GM12875 (cell line): Measurements from ENCODE around the gene KCNJ10.

ENCODE experiments used
- H3K4me3 ChIP-seq: one replicate; pipeline ENCODE4 v1.5.1; 2011; ENCODE audit warnings: low read depth, low read length, control low read depth
- TF ChIP-seq, protein P1 (sequence below): IDR thresholded peaks from 2 replicates; pipeline ENCODE4 v1.5.1; 2011; ENCODE audit warnings: low read depth, mild to moderate bottlenecking, control low read depth, inconsistent platforms, low read length, moderate library complexity, borderline replicate concordance; ENCODE audit not compliant: insufficient read depth

KCNJ10 gene

DNA sequence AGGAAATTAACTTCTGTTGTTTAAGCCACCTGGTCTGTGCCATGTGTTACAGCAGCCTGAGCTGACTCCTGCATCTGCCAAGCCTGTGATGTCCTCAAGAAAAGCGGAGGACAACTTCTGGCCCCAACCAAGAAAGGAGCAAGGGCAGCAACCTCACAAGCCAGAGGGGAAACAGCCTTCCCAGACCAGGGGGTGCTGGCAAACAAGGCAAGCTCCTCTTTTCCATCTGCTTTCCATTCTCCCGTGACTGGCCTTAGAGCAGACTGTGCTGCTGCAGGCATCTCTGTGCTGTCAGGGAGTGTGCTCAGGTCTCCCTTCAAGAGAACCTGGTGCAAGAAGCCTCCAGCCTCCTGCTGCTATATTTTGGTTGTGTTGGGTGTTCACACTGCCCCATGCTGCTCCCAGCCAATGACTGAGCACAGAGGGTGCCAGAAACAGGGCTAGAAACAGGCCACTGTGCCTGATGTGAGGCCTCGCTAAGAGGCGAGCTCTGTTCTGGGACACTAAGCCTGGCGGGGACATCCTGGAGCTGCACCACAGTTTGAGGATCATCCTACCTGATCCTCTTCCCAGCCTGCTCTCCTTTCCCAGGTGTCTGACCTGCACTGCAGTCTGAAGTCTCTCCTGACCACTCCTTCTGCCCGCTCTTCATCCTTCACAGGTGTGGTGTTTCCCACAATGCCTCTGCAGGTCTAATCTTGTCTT lies 88.5 kb downstream of the KCNJ10 start:
- no peak overlapping the region for H3K4me3 ChIP-seq
- TF ChIP-seq, protein P1, sequence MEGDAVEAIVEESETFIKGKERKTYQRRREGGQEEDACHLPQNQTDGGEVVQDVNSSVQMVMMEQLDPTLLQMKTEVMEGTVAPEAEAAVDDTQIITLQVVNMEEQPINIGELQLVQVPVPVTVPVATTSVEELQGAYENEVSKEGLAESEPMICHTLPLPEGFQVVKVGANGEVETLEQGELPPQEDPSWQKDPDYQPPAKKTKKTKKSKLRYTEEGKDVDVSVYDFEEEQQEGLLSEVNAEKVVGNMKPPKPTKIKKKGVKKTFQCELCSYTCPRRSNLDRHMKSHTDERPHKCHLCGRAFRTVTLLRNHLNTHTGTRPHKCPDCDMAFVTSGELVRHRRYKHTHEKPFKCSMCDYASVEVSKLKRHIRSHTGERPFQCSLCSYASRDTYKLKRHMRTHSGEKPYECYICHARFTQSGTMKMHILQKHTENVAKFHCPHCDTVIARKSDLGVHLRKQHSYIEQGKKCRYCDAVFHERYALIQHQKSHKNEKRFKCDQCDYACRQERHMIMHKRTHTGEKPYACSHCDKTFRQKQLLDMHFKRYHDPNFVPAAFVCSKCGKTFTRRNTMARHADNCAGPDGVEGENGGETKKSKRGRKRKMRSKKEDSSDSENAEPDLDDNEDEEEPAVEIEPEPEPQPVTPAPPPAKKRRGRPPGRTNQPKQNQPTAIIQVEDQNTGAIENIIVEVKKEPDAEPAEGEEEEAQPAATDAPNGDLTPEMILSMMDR, result no peak

DNA sequence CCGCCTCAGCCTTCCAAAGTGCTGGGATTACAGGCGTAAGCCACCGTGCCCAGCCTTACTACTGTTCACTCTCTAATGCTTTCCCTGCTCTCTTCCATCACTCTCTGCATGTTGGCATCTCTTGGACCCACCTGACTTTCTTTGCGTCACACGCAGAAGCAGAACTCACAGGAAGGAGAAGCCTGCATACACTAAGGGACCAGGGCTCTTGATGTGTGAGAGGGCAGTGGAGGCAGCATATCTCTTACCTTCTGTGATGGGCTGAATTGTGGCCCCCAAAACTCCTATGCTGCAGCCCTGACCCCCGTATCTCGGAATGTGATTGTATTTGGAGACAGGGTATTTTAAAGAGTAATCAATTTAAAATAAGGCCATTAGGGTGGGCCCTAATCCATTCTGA lies 89.2 kb downstream of the KCNJ10 start:
- TF ChIP-seq, protein P1, result no peak
- H3K4me3 ChIP-seq, result no peak overlapping the region

DNA sequence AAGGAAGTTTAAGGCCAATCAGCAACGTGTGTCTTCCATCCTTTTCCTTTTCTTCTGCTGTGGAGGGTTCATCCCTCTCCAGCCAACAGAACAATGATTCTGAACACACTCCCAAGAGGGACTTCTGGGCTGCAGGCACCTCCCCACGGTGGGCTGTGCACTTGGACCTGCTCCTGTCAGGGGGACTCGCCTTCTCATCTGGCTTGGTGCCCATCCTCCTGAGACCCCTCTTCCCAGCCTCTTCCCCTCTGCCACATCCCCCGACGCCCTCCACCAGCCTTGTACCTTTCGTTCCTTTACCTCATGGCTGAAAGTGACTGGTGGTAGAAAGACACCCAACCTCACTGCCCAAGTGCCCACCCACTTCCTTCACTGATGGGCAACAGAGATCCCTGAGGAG lies 89.9 kb downstream of the KCNJ10 start:
- TF ChIP-seq, protein P1, result no peak
- H3K4me3 ChIP-seq, result no peak overlapping the region

DNA sequence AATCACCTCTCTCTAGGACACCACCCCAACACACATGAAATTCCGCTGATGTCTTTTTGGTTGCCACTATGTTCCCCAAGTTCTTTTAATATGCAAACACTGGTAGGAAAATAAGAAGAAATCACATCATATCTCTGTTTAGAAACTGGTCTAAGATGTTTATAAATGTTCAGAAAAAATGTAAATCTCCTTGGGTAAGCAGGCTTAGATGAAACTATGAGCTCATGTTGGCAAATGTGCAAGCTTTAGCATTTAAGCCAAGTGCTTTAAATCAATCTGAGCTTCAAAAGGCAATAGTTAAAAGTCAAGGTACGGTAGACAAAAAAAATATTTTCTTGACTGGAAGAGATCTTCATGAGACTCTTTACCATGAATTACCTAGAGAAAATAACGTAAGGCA lies 90.7 kb downstream of the KCNJ10 start:
- no peak overlapping the region for H3K4me3 ChIP-seq
- TF ChIP-seq, protein P1, result no peak

DNA sequence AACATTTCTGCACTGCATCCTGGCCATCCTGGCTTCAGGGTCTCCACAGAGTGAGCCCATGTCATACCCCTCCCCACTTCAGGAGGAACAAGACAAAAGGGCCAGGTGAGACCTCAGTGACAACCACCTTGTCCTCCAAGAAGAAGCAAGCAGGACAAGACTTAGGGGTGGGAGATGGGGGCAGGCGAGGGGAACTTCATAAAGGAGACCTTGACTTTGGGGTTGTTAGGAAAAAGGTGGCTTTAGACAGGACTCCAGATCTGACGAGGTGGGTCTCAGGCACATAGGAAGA lies 91.9 kb downstream of the KCNJ10 start:
- TF ChIP-seq, protein P1, result no peak
- no peak overlapping the region for H3K4me3 ChIP-seq

DNA sequence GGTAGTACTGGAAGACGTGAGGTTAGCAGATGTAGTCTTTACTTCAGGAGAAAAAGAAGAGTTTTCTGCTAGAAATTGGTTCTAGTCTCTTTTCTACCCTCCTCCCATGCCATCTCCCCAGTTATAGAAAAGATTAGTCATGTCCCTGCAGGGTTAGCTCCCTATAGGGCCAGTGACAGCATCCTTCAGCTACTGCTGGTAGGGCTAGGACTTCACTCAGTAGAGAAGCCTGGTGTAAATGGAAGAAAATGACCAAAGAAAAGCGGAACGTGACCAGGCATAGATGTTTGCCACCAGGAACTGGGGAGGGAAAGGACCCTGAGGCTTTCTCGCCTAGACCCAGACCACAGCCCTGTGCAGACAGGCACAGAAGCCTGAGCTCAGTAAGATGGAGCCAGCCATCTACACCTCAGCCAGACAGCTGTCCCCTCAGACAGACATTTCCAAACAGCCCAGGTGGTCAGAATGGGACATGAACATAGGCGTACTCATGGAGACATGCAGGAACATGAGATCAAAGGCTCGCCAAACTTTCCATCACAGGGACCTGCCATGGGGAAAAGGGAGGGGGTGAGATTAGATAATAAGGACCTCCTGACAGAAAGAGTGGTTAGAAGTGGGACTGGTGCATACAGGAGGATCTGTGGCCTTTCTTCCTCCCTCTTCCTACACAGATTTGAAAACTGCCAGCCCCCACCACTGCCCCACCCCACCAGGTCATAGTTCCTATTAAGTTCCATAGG lies 92.4 kb downstream of the KCNJ10 start:
- TF ChIP-seq, protein P1, result no peak
- no peak overlapping the region for H3K4me3 ChIP-seq

DNA sequence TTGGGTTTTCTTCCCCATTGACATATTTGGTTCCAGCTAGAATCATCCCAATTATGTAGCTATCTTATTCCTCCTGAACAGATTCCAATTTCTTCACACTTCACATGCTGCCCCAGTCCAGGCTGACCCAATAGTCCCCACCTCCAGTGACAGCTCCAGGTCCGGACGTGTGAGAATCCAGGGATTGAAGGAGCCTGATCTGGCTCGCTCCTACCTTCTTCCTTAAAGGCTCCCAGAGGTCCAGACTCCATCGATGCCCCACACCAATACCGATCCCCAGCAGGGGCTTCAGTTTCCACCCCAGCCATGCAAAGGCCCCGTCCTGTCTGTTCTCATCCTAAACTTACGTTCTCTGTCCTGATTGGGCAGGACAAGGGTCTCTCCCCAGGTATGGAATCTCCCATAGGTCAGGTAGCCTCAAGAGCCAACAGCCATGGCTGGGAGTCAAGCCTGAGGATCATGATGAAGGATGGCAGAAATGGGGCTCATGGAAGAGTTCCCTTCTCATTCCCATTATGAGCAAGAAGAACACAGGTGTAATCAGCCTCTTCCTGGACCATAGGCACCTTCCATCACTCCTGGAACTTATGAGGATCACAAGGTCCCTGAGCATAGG lies 95.5 kb downstream of the KCNJ10 start:
- TF ChIP-seq, protein P1, result no peak
- no peak overlapping the region for H3K4me3 ChIP-seq
